ENCODE results near the gene PCYT1A.
"Not testable (repeated sequence)": the region's sequence is repeated elsewhere in the genome, so short reads cannot be mapped to it uniquely, and the experiment has no call there.

Gene PCYT1A

GRCh38 chr3:196214783-196215441 is 72.6 kb downstream of the PCYT1A start:
- no peak for DNase-seq (ENCODE audit: low read depth in 2 of 2)

- no peak for DNase-seq (ENCODE audit: low read depth in 2 of 2)
These were observed 76.6 kb downstream of the PCYT1A start, which contains the start of gene ZDHHC19 for GRCh38 chr3:196210673-196211556. TSS of gene ZDHHC19 (minus strand) at chr3:196211400. CDS start at chr3:196211315, 85 bp downstream.

- not testable (repeated sequence) for DNase-seq (ENCODE audit: low read depth in 2 of 2)
These were observed 77.4 kb downstream of the PCYT1A start for GRCh38 chr3:196209944-196210672.

- no peak for DNase-seq (ENCODE audit: low read depth in 2 of 2)
These were observed 78.4 kb downstream of the PCYT1A start for GRCh38 chr3:196208942-196209695.

- no peak for DNase-seq (ENCODE audit: low read depth in 2 of 2)
These were observed 79.5 kb downstream of the PCYT1A start for GRCh38 chr3:196207833-196208607.

GRCh38 chr3:196207159-196207832 is 80.2 kb downstream of the PCYT1A start:
- DNase-seq (ENCODE audit: low read depth in 2 of 2), result no peak

- not testable (repeated sequence) for DNase-seq (ENCODE audit: low read depth in 2 of 2)
These were observed 81.9 kb downstream of the PCYT1A start for GRCh38 chr3:196205442-196206205.

GRCh38 chr3:196203846-196204245 is 83.7 kb downstream of the PCYT1A start:
- no peak for DNase-seq (ENCODE audit: low read depth in 2 of 2)

- DNase-seq (ENCODE audit: low read depth in 2 of 2), result no peak
These were observed 85.0 kb downstream of the PCYT1A start for GRCh38 chr3:196202516-196202970.

GRCh38 chr3:196198771-196199753 is 88.5 kb downstream of the PCYT1A start:
- DNase-seq (ENCODE audit: low read depth in 2 of 2), result no peak

- DNase-seq (ENCODE audit: low read depth in 2 of 2), result no peak
These were observed 89.3 kb downstream of the PCYT1A start for GRCh38 chr3:196198081-196198675.

- no peak for DNase-seq (ENCODE audit: low read depth in 2 of 2)
These were observed 90.0 kb downstream of the PCYT1A start for GRCh38 chr3:196197524-196197923.

GRCh38 chr3:196195664-196196265 is 91.8 kb downstream of the PCYT1A start:
- no peak for DNase-seq (ENCODE audit: low read depth in 2 of 2)

- DNase-seq (ENCODE audit: low read depth in 2 of 2), result no peak
These were observed 93.0 kb downstream of the PCYT1A start for GRCh38 chr3:196194542-196194915.

- DNase-seq (ENCODE audit: low read depth in 2 of 2), result no peak
These were observed 93.6 kb downstream of the PCYT1A start for GRCh38 chr3:196193736-196194541.

- DNase-seq (ENCODE audit: low read depth in 2 of 2), result no peak
These were observed 94.3 kb downstream of the PCYT1A start for GRCh38 chr3:196193133-196193735.
